Keratinocyte (primary cell): ENCODE results near the gene SNX30. TPM values are rescaled to one million over a fixed set of nuclear protein-coding genes. Genes with fewer than 3 reads are reported as not detected.

Experiments
- DNase-seq: peaks from one replicate; pipeline ENCODE4 v3.0.0-alpha.2; 2011; ENCODE audit warnings: low read depth, missing footprints, low spot score
- FAIRE-seq: peaks from 2 replicates; lab custom pipeline; 2011; peaks lifted over from hg19 to GRCh38; lab: Jason Lieb, UNC
- H2AFZ ChIP-seq: 2 replicates; pipeline ENCODE4 v1.6.0; 2012; ENCODE audit warnings: low read length, control low read depth, inconsistent platforms; ENCODE audit not compliant: control insufficient read depth
- H3K27ac ChIP-seq: 2 replicates; pipeline ENCODE4 v1.5.1; 2011; ENCODE audit warnings: low read length; ENCODE audit not compliant: control insufficient read depth, insufficient read depth
- H3K27me3 ChIP-seq: 3 replicates; pipeline ENCODE4 v1.6.0; 2011; ENCODE audit warnings: low read length; ENCODE audit not compliant: control insufficient read depth, insufficient read depth; ENCODE audit errors: extremely low read depth
- H3K36me3 ChIP-seq, 2 experiments: 2 replicates in 1 of 2; 3 replicates in 1 of 2; pipeline ENCODE4 v1.5.1; 2011; ENCODE audit warnings: low read length in 2 of 2, mild to moderate bottlenecking in 1 of 2; ENCODE audit not compliant: control insufficient read depth in 2 of 2, insufficient read depth in 2 of 2; ENCODE audit errors: extremely low read depth in 1 of 2
- H3K4me1 ChIP-seq: 3 replicates; pipeline ENCODE4 v1.5.1; 2011; ENCODE audit warnings: low read length; ENCODE audit not compliant: control insufficient read depth, insufficient read depth; ENCODE audit errors: extremely low read depth
- H3K4me2 ChIP-seq: 3 replicates; pipeline ENCODE4 v1.6.0; 2011; ENCODE audit warnings: low read depth, low read length; ENCODE audit not compliant: control insufficient read depth, insufficient read depth; ENCODE audit errors: extremely low read depth
- H3K4me3 ChIP-seq, 3 experiments: fragments of 200-600 bp in 1 of 3; sonication (generic) in 1 of 3; 2 replicates in 2 of 3; 3 replicates in 1 of 3; pipeline ENCODE4 v1.5.1; 2011 to 2016; ENCODE audit warnings: low read length in 3 of 3, mild to moderate bottlenecking in 3 of 3, control low read depth in 2 of 3, inconsistent platforms in 1 of 3, low read depth in 1 of 3, mixed read lengths in 1 of 3, mixed run types in 1 of 3, moderate library complexity in 1 of 3; ENCODE audit not compliant: control insufficient read depth in 2 of 3, insufficient read depth in 2 of 3; ENCODE audit errors: extremely low read depth in 1 of 3
- H3K79me2 ChIP-seq: 2 replicates; pipeline ENCODE4 v1.6.0; 2012; ENCODE audit warnings: low read length; ENCODE audit not compliant: control insufficient read depth, insufficient read depth
- H3K9ac ChIP-seq: 3 replicates; pipeline ENCODE4 v1.6.0; 2011; ENCODE audit warnings: low read length; ENCODE audit not compliant: control insufficient read depth, insufficient read depth; ENCODE audit errors: extremely low read depth
- H3K9me1 ChIP-seq: 3 replicates; pipeline ENCODE4 v1.6.0; 2011; ENCODE audit warnings: low read length; ENCODE audit not compliant: control insufficient read depth, insufficient read depth; ENCODE audit errors: extremely low read depth
- H3K9me3 ChIP-seq: 2 replicates; pipeline ENCODE4 v1.5.1; 2012; ENCODE audit warnings: low read depth, low read length; ENCODE audit not compliant: control insufficient read depth
- H4K20me1 ChIP-seq: 3 replicates; pipeline ENCODE4 v1.6.0; 2011; ENCODE audit warnings: low read length; ENCODE audit not compliant: control insufficient read depth, insufficient read depth; ENCODE audit errors: extremely low read depth
- EZH2 ChIP-seq: IDR thresholded peaks from one replicate; pipeline ENCODE4 v1.6.1; 2012; ENCODE audit warnings: inconsistent platforms, mild to moderate bottlenecking, low read length, moderate library complexity
- dilution Hi-C: fragments of 300-500 bp; cut with MboI; formaldehyde crosslinking; loops from one replicate; pipeline ENCODE4 v1.7.0; 2020; ENCODE audit warnings: low sequenced_read_pairs; ENCODE audit not compliant: extremely low pct_ligation_motif_present
- polyA plus RNA-seq, 5 experiments: library from polyadenylated mRNA; depleted of rRNA in 3 of 5; stranded (reverse) in 3 of 5; stranded (forward) in 1 of 5; unstranded in 1 of 5; fragments of >200 nt; gene quantifications; 1 replicate in 1 of 5; 2 replicates in 3 of 5; 3 replicates in 1 of 5; pipeline versions ENCODE4 v1.2.1 to v1.2.3, GENCODE V29; 2011 to 2012; ENCODE audit warnings: missing spikeins in 2 of 5, low read depth in 1 of 5, low replicate concordance in 1 of 5
- TF ChIP-seq, protein P1 (sequence below), 3 experiments: IDR thresholded peaks in 1 of 3; conservative IDR thresholded peaks in 1 of 3; optimal IDR thresholded peaks in 1 of 3; 2 replicates in 2 of 3; 3 replicates in 1 of 3; pipeline versions ENCODE3 to v1.5.1; 2011; ENCODE audit warnings: low read length in 3 of 3, mild to moderate bottlenecking in 3 of 3, moderate library complexity in 2 of 3, control low read depth in 1 of 3, inconsistent platforms in 1 of 3; ENCODE audit not compliant: insufficient read depth in 2 of 3; ENCODE audit errors: extremely low read depth in 1 of 3

The SNX30 gene
- polyA plus RNA-seq, 1 donor (not counting 4 experiments of a cell fraction or from before 2014, with no cell fraction given) = 9.0 TPM

DNA sequence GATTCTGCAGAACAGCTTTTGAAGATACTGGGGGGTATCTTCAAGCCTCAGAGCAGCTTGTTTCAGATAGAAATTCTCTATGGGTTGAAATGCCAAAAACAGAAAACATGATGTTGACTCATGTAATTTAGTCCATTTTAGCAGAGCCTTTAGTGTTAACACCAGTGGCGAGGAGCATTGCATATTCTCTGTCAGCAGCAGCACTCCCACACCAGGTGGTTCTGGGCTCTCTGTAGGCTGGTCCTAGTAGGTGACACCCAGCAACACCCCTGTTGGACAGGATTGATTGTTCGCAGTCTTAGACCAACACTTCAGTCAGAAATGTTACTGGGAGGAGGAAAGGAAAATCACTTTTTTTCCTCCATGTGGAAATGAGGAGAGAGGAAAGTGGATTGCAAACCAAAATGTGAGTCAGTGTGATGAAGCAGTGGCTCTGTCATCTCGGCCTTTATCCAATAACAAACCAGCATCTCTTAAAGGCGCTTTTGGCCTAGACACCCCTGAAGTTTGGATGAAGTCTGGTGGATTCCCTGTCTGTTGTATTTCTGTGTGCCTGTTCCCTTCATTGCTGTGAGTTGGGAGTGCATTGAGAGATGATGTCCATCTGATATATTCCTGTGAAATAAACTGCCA is 123.3 kb downstream of the SNX30 start:
- Histone ChIP-seq H3K9me1 (no peaks in the 10 kb centered on the region), H3K4me1 (no peaks in the 10 kb centered on the region), H2AFZ (no peak overlapping the region), H4K20me1 (no peaks in the 10 kb centered on the region), H3K4me2 (no peak overlapping the region), H3K27me3 (no peaks in the 10 kb centered on the region), H3K27ac (no peak overlapping the region), H3K9me3 (no peaks in the 10 kb centered on the region), H3K4me3 (no peak overlapping the region), H3K79me2 (no peaks in the 10 kb centered on the region), H3K9ac (no peak overlapping the region), H3K36me3 (peaks cover 0 to 4% of the 10 kb centered on the region in 2 experiments)
- DNase-seq (no peak), FAIRE-seq (no peak)
- no peak for TF ChIP-seq EZH2
- TF ChIP-seq, protein P1, sequence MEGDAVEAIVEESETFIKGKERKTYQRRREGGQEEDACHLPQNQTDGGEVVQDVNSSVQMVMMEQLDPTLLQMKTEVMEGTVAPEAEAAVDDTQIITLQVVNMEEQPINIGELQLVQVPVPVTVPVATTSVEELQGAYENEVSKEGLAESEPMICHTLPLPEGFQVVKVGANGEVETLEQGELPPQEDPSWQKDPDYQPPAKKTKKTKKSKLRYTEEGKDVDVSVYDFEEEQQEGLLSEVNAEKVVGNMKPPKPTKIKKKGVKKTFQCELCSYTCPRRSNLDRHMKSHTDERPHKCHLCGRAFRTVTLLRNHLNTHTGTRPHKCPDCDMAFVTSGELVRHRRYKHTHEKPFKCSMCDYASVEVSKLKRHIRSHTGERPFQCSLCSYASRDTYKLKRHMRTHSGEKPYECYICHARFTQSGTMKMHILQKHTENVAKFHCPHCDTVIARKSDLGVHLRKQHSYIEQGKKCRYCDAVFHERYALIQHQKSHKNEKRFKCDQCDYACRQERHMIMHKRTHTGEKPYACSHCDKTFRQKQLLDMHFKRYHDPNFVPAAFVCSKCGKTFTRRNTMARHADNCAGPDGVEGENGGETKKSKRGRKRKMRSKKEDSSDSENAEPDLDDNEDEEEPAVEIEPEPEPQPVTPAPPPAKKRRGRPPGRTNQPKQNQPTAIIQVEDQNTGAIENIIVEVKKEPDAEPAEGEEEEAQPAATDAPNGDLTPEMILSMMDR (optimal IDR thresholded peaks at IDR 0.05 in 1 of 3, IDR thresholded peaks at IDR 0.05 in 1 of 3, conservative IDR thresholded peaks at IDR 0.05 in 1 of 3; ENCODE audit: extremely low read depth in 1 of 3, insufficient read depth in 2 of 3, low read length in 3 of 3) = no peak
- dilution Hi-C loops = no loop called here

DNA sequence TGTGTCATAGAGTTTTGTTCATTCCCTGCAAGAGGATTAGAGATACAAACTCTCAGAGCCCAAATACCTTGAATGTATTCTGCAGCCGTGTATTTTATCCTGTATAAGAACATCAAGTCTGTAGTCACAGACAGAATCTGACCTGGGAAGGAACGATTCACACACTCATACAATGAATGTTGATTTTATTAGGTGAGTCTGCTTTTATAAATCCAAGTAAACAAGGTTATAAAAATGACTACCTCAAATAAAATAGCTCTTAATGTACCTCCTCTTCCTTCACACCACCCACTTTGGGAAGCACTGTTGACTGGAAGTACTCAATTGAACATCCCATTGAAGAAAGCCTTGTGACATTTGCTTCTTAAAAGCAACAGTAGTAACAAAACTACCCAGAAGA is 128.2 kb downstream of the SNX30 start:
- FAIRE-seq (no peak), DNase-seq (no peak)
- Histone ChIP-seq H3K4me2 (no peak overlapping the region), H2AFZ (no peak overlapping the region), H3K9me3 (no peaks in the 10 kb centered on the region), H3K27ac (no peak overlapping the region), H3K4me1 (peaks cover 15% of the 10 kb centered on the region), H3K9me1 (no peaks in the 10 kb centered on the region), H3K9ac (no peak overlapping the region), H3K4me3 (no peak overlapping the region), H3K27me3 (no peaks in the 10 kb centered on the region), H3K36me3 (no peaks in the 10 kb centered on the region), H4K20me1 (no peaks in the 10 kb centered on the region), H3K79me2 (no peaks in the 10 kb centered on the region)
- dilution Hi-C loops = no loop called here
- TF ChIP-seq, protein P1 (optimal IDR thresholded peaks at IDR 0.05 in 1 of 3, IDR thresholded peaks at IDR 0.05 in 1 of 3, conservative IDR thresholded peaks at IDR 0.05 in 1 of 3; ENCODE audit: extremely low read depth in 1 of 3, insufficient read depth in 2 of 3, low read length in 3 of 3) = no peak
- no peak for TF ChIP-seq EZH2
